GM21515 (cell line): ENCODE data around the gene TTC28.

ENCODE experiments used
- ATAC-seq: cut with Tn5 transposase; IDR thresholded peaks from one replicate; pipeline ENCODE4 v1.9.1; 2021; ENCODE audit not compliant: unreplicated experiment

Gene TTC28

GRCh38 chr22:28297504-28297903, 382.1 kb downstream of the TTC28 start:
- peak; percentile 78 for ATAC-seq

DNA sequence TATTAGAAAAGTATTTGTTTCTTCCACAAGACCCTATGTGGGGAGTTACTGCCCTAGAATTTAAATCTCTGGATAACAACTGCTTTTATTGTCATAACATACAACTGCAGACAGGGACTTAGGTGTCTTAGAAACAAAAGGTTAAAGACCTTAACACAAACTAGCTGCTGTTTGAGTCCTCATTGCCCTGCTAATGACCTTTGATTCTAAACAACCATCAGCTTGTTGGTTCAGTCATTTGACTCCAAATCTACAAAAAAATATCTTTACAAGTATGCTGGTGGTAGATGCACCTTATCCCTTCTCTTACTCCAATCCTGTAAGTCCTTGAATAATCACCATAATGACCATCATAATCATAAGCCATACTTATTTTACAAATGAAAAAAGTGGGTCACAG, 383.2 kb downstream of the TTC28 start:
- no peak for ATAC-seq

DNA sequence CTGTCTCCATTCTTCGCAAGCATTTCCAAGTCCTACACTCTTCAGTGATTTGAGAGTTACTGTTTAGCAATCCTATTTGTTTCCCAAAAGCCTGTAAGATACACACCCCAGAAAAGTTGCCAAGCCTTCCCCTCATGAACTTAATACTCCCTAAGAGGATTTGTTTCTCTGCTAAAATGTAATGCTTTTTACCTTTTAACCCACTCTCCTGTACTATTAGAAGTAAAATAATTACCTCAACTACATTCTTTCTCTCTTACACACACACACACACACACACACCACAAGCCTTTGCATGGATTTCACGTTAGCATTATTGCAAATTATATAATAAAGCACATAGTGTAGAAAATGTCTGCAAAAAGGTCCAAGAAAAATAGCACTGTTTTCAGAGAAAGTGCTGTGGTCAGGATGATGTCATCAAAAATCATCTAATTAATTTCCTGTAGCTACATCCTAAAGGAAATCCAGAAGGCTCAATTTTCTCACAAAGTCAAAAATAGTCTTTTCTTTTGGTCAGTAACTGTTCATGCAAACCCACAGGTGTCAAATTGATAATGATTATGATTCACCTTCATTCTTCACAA, 396.5 kb downstream of the TTC28 start:
- no peak for ATAC-seq

- ATAC-seq: no peak
Measured at GRCh38 chr22:28282405-28283067, 397.1 kb downstream of the TTC28 start.

GRCh38 chr22:28279888-28280287, 399.8 kb downstream of the TTC28 start:
- no peak for ATAC-seq

- ATAC-seq: no peak
Measured at GRCh38 chr22:28269277-28269676, 410.4 kb downstream of the TTC28 start.

GRCh38 chr22:28268850-28269249, 410.8 kb downstream of the TTC28 start:
- no peak for ATAC-seq

DNA sequence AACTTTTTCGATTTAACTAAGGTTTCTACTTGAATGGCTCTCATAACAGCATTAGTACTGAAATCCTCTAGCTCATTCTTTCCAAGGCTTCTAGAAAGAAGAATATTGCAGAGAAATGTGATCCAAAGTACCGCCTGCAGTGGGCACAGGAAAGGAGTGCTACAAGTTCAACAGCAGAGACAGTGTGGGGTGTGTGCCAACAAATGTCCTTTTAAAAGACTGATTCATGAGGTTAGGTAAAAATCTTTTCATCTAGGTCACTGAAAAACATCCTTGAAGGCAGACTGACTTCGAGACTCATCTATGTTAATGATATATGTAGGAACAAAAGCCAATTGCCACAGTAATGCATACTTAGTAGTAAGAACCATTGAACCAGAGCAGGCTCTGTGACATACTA, 411.5 kb downstream of the TTC28 start:
- ATAC-seq: no peak

GRCh38 chr22:28260619-28261018, 419.0 kb downstream of the TTC28 start:
- no peak for ATAC-seq

- ATAC-seq: no peak
Measured at GRCh38 chr22:28259774-28260312, 419.8 kb downstream of the TTC28 start.

- ATAC-seq: no peak
Measured at GRCh38 chr22:28254396-28254795, 425.2 kb downstream of the TTC28 start.

- ATAC-seq: no peak
Measured at GRCh38 chr22:28252539-28252938, 427.1 kb downstream of the TTC28 start.

- ATAC-seq: no peak
Measured at GRCh38 chr22:28250036-28250695, 429.5 kb downstream of the TTC28 start.

DNA sequence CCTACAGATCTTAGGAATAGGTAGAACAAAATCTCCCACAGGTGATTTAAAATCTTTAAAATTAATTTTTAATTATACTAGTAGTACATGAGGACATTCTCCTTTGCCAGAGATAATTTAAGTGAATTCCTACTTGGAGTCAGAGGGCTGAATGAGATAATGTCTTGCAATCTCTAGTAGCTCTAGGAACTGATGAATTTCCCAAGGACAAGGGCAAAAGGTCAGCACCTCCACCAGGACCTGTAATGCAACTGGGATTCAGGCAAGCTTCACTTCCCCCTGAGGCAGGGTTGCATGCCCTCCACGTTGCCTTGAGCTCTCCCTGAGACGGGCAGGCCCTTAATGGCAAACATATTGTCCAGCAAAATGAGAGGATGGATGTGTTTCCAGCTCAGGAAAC, 430.2 kb downstream of the TTC28 start:
- no peak for ATAC-seq

DNA sequence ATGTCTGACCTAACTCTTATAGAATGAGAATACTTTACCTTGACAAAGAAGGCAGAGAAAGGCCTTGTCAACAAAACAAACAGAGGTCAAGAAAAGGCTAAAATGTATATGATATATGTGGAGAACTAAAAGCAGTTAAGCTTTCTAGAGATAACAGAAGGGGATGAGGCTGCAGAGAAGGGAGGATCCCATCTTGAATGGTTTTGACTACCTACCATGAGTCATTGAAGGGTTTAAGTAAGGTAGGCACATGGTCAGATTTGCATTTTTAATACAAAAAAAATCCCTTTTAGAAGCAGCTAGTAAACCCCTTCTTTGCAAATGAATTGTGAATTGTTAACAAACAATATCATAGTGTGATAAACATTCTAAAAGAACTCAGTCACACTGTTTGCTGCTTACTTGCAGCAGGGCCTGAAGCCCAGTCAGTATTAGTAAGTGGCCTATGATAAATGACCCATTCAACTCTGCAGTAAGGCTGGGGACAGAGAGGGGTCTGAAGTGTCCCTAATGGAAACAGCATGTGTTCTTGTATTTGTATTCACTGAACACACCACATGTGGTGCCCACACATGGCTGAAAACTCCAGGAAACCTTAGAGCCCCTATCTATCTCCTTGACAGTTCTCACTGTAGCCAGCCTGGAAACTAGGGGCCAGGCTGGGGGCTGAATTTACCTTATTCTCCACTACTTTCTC, 431.8 kb downstream of the TTC28 start:
- no peak for ATAC-seq

DNA sequence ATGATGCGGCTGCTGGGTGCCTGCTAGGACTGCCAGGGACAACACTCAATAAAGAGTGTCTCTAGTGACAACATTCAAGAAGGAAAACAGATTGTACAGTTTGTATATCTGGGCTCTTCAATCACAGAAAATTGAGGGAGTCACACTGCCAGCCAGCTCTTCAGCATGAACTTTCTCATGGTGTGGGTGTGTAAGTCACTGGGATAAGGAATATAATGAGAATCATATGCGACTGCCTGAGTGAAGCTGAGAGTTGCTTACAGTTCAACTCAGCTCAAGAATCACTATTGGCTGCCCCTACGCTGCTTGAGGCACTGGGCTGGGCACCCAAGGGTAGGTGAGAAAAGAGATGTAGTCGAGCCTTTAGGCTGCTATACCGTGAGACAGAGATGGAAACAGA, 432.5 kb downstream of the TTC28 start:
- no peak for ATAC-seq

DNA sequence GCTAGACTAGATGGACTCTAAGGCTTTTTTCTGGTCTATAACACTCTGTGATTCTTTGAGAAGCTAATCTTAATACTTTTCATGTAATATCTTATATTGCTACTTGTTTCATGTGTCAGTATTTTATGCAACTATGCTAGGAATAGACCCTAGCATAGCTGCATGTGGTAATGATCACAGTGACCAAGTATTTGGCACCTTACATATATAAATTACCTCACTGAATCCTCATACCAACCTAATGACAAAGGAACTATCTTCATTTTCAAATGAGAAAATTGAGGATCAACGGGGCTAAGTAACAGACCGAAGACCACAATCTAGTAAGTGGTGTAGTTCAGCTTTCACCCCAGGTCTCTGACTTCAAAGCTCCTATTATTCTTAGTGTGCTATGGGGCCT, 433.2 kb downstream of the TTC28 start:
- ATAC-seq: no peak

- ATAC-seq: no peak
Measured at GRCh38 chr22:28245579-28246224, 433.9 kb downstream of the TTC28 start.

DNA sequence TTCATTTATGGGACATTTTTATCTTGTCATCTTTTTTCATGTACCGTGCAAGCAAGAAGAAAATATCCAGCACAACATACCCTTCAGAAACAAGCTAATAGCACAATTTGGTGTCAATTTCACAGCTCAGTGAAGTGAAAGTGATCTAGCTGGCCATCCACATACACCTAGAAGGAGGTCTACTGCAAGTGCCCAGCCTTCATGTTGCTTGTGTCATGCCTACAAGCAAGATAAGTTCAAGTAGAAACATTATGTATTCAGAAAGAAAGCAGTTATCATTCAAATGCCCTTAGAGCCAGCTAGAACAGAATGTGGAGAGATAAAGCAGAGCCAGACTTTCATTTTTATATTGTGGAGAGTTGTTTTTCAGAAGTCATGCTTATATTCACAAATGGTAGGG, 434.9 kb downstream of the TTC28 start:
- ATAC-seq: no peak

DNA sequence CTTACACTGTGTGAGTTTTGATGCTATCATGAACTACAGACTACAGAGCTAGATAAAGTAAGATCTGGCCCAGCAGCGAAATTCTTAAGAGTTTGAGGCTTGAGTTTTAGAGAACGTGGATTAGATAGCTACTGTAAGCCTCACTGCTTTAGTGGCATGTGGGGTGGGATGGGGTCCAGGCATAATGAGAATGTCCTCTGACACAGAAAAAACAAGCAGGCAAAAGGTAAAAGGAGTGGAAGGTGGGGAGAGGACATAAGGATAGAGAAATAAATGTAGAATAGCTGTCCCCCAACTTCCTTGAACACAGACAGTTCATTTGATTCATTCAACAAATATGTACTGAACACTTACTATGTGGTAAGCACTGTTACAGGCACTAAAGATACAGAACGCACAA, 436.1 kb downstream of the TTC28 start:
- no peak for ATAC-seq

DNA sequence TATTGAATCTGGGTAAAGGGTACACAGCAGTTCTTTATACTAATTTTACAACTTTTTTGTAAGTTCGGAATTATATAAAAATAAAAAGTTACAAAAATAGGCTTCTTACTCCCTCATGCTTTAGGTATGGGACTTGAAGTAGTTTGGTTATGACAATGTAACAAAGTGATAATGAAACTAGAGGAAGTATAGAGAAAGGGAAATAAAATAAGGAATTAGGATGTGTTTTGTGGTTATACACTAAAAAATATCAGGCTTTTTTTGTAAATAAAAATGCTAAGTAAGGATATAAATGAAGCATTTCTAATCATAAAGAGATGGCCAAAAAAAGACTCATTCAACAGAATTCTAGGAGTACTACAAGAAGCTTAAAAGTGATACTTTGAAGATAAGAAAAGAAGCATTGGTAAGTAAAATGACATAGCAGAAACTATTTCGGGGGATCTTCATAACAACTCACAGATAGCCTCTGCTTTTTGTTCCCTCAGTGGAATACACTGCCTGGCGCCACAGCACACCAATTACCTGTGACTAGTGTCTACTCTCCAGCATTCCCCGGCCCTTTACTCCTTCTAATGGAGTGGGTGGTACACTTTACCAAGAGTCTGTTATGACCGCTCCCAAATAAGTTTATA, 437.9 kb downstream of the TTC28 start:
- ATAC-seq: no peak
